Measurements from ENCODE around the gene TLE2. TPM values are rescaled to one million over a fixed set of nuclear protein-coding genes. Genes with fewer than 3 reads are reported as not detected.

TLE2 gene
- polyA plus RNA-seq, 3 donors, result not detected

DNA sequence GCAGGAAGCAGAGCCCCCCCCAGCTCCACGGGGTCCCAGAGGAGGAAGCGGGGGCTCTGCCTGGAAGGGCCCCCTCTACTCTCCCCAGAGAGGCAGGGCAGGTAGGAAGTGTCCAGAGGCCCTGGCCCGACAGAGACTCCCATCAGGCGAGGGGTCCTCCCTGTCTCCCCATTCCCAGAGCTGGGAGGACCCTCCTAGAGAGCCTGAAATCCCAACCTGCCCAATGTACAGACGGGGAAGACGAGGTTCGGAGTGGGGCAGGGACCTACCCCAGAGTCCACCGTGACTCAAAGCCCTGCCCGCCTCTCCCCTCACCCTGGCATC, 1.1 kb downstream of the TLE2 start:
- no peaks in the 10 kb centered on the region for H3K36me3 ChIP-seq (replicated peaks in 1 of 2; ENCODE audit: control insufficient read depth in 1 of 2, insufficient read depth in 2 of 2, low read length in 2 of 2)
- no peak overlapping the region for H3K9ac ChIP-seq (ENCODE audit: insufficient read depth, low read length, poor library complexity, severe bottlenecking)
- no peak overlapping the region for H3K4me3 ChIP-seq (replicated peaks in 1 of 3; ENCODE audit: low read depth in 2 of 3, low read length in 3 of 3)
- Mint-ChIP-seq H3K27ac (no peak overlapping the region), H3K9me3 (peaks cover 0 to 25% (median 12%) of the 10 kb centered on the region in 7 donors), H3K27me3 (ENCODE audit: low read depth in 3 of 3) (peaks cover 77 to 96% (median 96%) of the 10 kb centered on the region in 3 donors), H3K4me1 (peaks cover 1% of the 10 kb centered on the region), H3K36me3 (peaks cover 0 to 8% of the 10 kb centered on the region in 2 donors), H3K4me3 (peak overlapping the region in 1 of 2 donors; percentile 59)
- H3K27me3 ChIP-seq (ENCODE audit: control insufficient read depth in 2 of 2, insufficient read depth in 2 of 2, low read length in 2 of 2), result peaks cover 47 to 83% of the 10 kb centered on the region in 2 donors
- TF ChIP-seq, protein P1, sequence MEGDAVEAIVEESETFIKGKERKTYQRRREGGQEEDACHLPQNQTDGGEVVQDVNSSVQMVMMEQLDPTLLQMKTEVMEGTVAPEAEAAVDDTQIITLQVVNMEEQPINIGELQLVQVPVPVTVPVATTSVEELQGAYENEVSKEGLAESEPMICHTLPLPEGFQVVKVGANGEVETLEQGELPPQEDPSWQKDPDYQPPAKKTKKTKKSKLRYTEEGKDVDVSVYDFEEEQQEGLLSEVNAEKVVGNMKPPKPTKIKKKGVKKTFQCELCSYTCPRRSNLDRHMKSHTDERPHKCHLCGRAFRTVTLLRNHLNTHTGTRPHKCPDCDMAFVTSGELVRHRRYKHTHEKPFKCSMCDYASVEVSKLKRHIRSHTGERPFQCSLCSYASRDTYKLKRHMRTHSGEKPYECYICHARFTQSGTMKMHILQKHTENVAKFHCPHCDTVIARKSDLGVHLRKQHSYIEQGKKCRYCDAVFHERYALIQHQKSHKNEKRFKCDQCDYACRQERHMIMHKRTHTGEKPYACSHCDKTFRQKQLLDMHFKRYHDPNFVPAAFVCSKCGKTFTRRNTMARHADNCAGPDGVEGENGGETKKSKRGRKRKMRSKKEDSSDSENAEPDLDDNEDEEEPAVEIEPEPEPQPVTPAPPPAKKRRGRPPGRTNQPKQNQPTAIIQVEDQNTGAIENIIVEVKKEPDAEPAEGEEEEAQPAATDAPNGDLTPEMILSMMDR (IDR thresholded peaks at IDR 0.05), result no peak
- H3K4me2 ChIP-seq (replicated peaks; ENCODE audit: extremely low read depth, low read length, poor library complexity, severe bottlenecking), result no peak overlapping the region
- H3K9me3 ChIP-seq (replicated peaks in 1 of 2; ENCODE audit: control insufficient read depth in 1 of 2, insufficient read depth in 1 of 2, low read length in 2 of 2), result peaks cover 0 to 30% of the 10 kb centered on the region in 2 donors
- H3K79me2 ChIP-seq (ENCODE audit: insufficient read depth, low read length), result no peaks in the 10 kb centered on the region
- intact Hi-C loops (cut with micrococcal nuclease), result no loop called here
- no peak overlapping the region for H2AFZ ChIP-seq (ENCODE audit: insufficient read depth, low read depth, low read length, poor library complexity, severe bottlenecking)
- no peak overlapping the region for H3K27ac ChIP-seq (ENCODE audit: low read depth in 1 of 2, low read length in 2 of 2)
- no peaks in the 10 kb centered on the region for H4K20me1 ChIP-seq (ENCODE audit: insufficient read depth, low read length)
- no peak for DNase-seq
- 72% methylated on average over 6 of the region's 9 CpGs for WGBS (ENCODE audit: insufficient coverage)
- H3K4me1 ChIP-seq (ENCODE audit: control insufficient read depth in 1 of 2, insufficient read depth in 2 of 2, low read length in 2 of 2), result peaks cover 3 to 4% of the 10 kb centered on the region in 2 donors

- H3K4me1 ChIP-seq (ENCODE audit: control insufficient read depth in 1 of 2, insufficient read depth in 2 of 2, low read length in 2 of 2), result peaks cover 3 to 4% of the 10 kb centered on the region in 2 donors
- Mint-ChIP-seq H3K27ac (peak overlapping the region in 1 of 7 donors; percentile 50), H3K27me3 (ENCODE audit: low read depth in 3 of 3) (peaks cover 72 to 94% (median 91%) of the 10 kb centered on the region in 3 donors), H3K9me3 (peaks cover 0 to 25% (median 12%) of the 10 kb centered on the region in 7 donors), H3K4me1 (peaks cover 1% of the 10 kb centered on the region), H3K4me3 (peak overlapping the region in 1 of 2 donors; percentile 59), H3K36me3 (peaks cover 0 to 8% of the 10 kb centered on the region in 2 donors)
- no peaks in the 10 kb centered on the region for H3K36me3 ChIP-seq (replicated peaks in 1 of 2; ENCODE audit: control insufficient read depth in 1 of 2, insufficient read depth in 2 of 2, low read length in 2 of 2)
- 89% methylated on average over 2 of the region's 2 CpGs for WGBS (ENCODE audit: insufficient coverage)
- H3K9me3 ChIP-seq (replicated peaks in 1 of 2; ENCODE audit: control insufficient read depth in 1 of 2, insufficient read depth in 1 of 2, low read length in 2 of 2), result peaks cover 0 to 30% of the 10 kb centered on the region in 2 donors
- H3K27me3 ChIP-seq (ENCODE audit: control insufficient read depth in 2 of 2, insufficient read depth in 2 of 2, low read length in 2 of 2), result peaks cover 47 to 77% of the 10 kb centered on the region in 2 donors
- no peak overlapping the region for H3K9ac ChIP-seq (ENCODE audit: insufficient read depth, low read length, poor library complexity, severe bottlenecking)
- no peak overlapping the region for H3K4me3 ChIP-seq (replicated peaks in 1 of 3; ENCODE audit: low read depth in 2 of 3, low read length in 3 of 3)
- no peak overlapping the region for H2AFZ ChIP-seq (ENCODE audit: insufficient read depth, low read depth, low read length, poor library complexity, severe bottlenecking)
- no peak for DNase-seq
- no peaks in the 10 kb centered on the region for H4K20me1 ChIP-seq (ENCODE audit: insufficient read depth, low read length)
- no peak overlapping the region for H3K4me2 ChIP-seq (replicated peaks; ENCODE audit: extremely low read depth, low read length, poor library complexity, severe bottlenecking)
- no peak overlapping the region for H3K27ac ChIP-seq (ENCODE audit: low read depth in 1 of 2, low read length in 2 of 2)
- intact Hi-C loops (cut with micrococcal nuclease), result no loop called here
- TF ChIP-seq, protein P1 (IDR thresholded peaks at IDR 0.05), result no peak
- no peaks in the 10 kb centered on the region for H3K79me2 ChIP-seq (ENCODE audit: insufficient read depth, low read length)
Observed at GRCh38 chr19:3027292-3027691, 1.8 kb downstream of the TLE2 start.

Measured in CD14-positive monocyte (primary cell).